Muscle of leg (tissue), 11 donors: ENCODE results near the gene CST7. TPM values are rescaled to one million over a fixed set of nuclear protein-coding genes. Genes with fewer than 3 reads are reported as not detected.

Experiments used
- DNase-seq: peaks from one replicate; pipeline ENCODE4 v3.0.0; 2013
- H3K27ac ChIP-seq: one replicate; pipeline ENCODE4 v1.5.1; 2013; ENCODE audit warnings: mild to moderate bottlenecking, low read length, control low read depth
- H3K27me3 ChIP-seq: one replicate; pipeline ENCODE4 v1.6.1; 2013; ENCODE audit warnings: low read length; ENCODE audit not compliant: control insufficient read depth, insufficient read depth
- H3K36me3 ChIP-seq: one replicate; pipeline ENCODE4 v1.6.1; 2013; ENCODE audit warnings: low read length; ENCODE audit not compliant: control insufficient read depth, insufficient read depth
- H3K4me1 ChIP-seq: one replicate; pipeline ENCODE4 v1.6.1; 2013; ENCODE audit warnings: low read length; ENCODE audit not compliant: control insufficient read depth, insufficient read depth
- H3K4me3 ChIP-seq: one replicate; pipeline ENCODE4 v1.5.1; 2013; ENCODE audit warnings: low read length, control low read depth
- H3K9me3 ChIP-seq: replicated peaks from 2 replicates; pipeline ENCODE4 v1.6.1; 2013; ENCODE audit warnings: low read depth, low read length; ENCODE audit not compliant: control insufficient read depth
- WGBS: methylation state at CpG from one replicate; pipeline ENCODE4 v1.1.5; 2013; ENCODE audit warnings: missing lambda C conversion rate; ENCODE audit not compliant: insufficient coverage; 5-methylcytosine and 5-hydroxymethylcytosine counted together
- polyA plus RNA-seq, 8 donors: library from polyadenylated mRNA; unstranded; fragments of 120-200 nt; gene quantifications; one replicate each; pipeline versions ENCODE4 v1.2.1 to v1.2.3, GENCODE V29; 2013; ENCODE audit warnings: inconsistent platforms in 1 of 8, low replicate concordance in 1 of 8; ENCODE audit not compliant: insufficient read length in 8 of 8, insufficient read depth in 1 of 8
- total RNA-seq: library from RNA; stranded (reverse); fragments of 120-200 nt; gene quantifications from one replicate; pipeline ENCODE4 v1.2.4, GENCODE V29; 2013

The CST7 gene
- total and polyA plus RNA-seq, 9 donors, result 0.11 to 1.1 (median 0.56) TPM

- no peak for DNase-seq
- peaks cover 26% of the 10 kb centered on the region for H3K36me3 ChIP-seq
- H3K4me1 ChIP-seq, result no peaks in the 10 kb centered on the region
- peaks cover 2% of the 10 kb centered on the region for H3K9me3 ChIP-seq
- WGBS, result no CpG with 5 or more reads among the region's 1 CpG
- no peaks in the 10 kb centered on the region for H3K27me3 ChIP-seq
- no peak overlapping the region for H3K27ac ChIP-seq
- H3K4me3 ChIP-seq, result no peak overlapping the region
These were observed 53.9 kb downstream of the CST7 start for GRCh38 chr20:25003002-25003401.

- 75% methylated on average over 1 of the region's 2 CpGs for WGBS
- Histone ChIP-seq H3K4me3 (no peak overlapping the region), H3K27ac (no peak overlapping the region), H3K36me3 (peaks cover 48% of the 10 kb centered on the region), H3K9me3 (peaks cover 2% of the 10 kb centered on the region), H3K27me3 (no peaks in the 10 kb centered on the region), H3K4me1 (no peaks in the 10 kb centered on the region)
- DNase-seq, result no peak
These were observed 56.2 kb downstream of the CST7 start for GRCh38 chr20:25005220-25005619.

GRCh38 chr20:25005661-25006060 is 56.6 kb downstream of the CST7 start:
- Histone ChIP-seq H3K4me3 (no peak overlapping the region), H3K27me3 (no peaks in the 10 kb centered on the region), H3K4me1 (no peaks in the 10 kb centered on the region), H3K27ac (no peak overlapping the region), H3K36me3 (peaks cover 50% of the 10 kb centered on the region), H3K9me3 (peaks cover 2% of the 10 kb centered on the region)
- 87% methylated on average over 8 of the region's 8 CpGs for WGBS
- no peak for DNase-seq

GRCh38 chr20:25006431-25007167 is 57.5 kb downstream of the CST7 start:
- WGBS, result 75% methylated on average over 5 of the region's 12 CpGs
- no peak overlapping the region for H3K27ac ChIP-seq
- H3K4me3 ChIP-seq, result no peak overlapping the region
- H3K27me3 ChIP-seq, result no peaks in the 10 kb centered on the region
- no peaks in the 10 kb centered on the region for H3K4me1 ChIP-seq
- H3K9me3 ChIP-seq, result peaks cover 2% of the 10 kb centered on the region
- peaks cover 59% of the 10 kb centered on the region for H3K36me3 ChIP-seq
- no peak for DNase-seq

GRCh38 chr20:25007491-25008305 is 58.6 kb downstream of the CST7 start:
- no peaks in the 10 kb centered on the region for H3K9me3 ChIP-seq
- no peak overlapping the region for H3K4me3 ChIP-seq
- H3K4me1 ChIP-seq, result no peaks in the 10 kb centered on the region
- H3K27me3 ChIP-seq, result no peaks in the 10 kb centered on the region
- H3K36me3 ChIP-seq, result peaks cover 67% of the 10 kb centered on the region
- WGBS, result 93% methylated on average over 17 of the region's 22 CpGs
- no peak for DNase-seq
- no peak overlapping the region for H3K27ac ChIP-seq

- WGBS, result 97% methylated on average over 7 of the region's 11 CpGs
- H3K4me3 ChIP-seq, result no peak overlapping the region
- no peaks in the 10 kb centered on the region for H3K4me1 ChIP-seq
- H3K36me3 ChIP-seq, result peaks cover 76% of the 10 kb centered on the region
- H3K27ac ChIP-seq, result no peak overlapping the region
- no peaks in the 10 kb centered on the region for H3K27me3 ChIP-seq
- H3K9me3 ChIP-seq, result no peaks in the 10 kb centered on the region
- no peak for DNase-seq
These were observed 59.5 kb downstream of the CST7 start for GRCh38 chr20:25008388-25009217.

Other genes with a start within 250 kb of the CST7 start
- gene APMAP, start 43.5 kb downstream of the CST7 start, total RNA-seq, result 43.4 TPM
- gene APMAP, start 43.5 kb downstream of the CST7 start, polyA plus RNA-seq, result 10 to 100 TPM; 46.8 to 66.4 (median 54.3) TPM
- gene ACSS1, start 108.9 kb downstream of the CST7 start, total RNA-seq, result 10.5 TPM
- 10 to 100 TPM; 17.1 to 28.9 (median 21.6) TPM for gene ACSS1, start 108.9 kb downstream of the CST7 start, polyA plus RNA-seq
- gene VSX1, start 132.9 kb downstream of the CST7 start, total RNA-seq, result not detected
- gene VSX1, start 132.9 kb downstream of the CST7 start, polyA plus RNA-seq, result under 1 TPM in 1 of 8 donors, not detected in 7; 0.12 TPM
- gene ENTPD6, start 246.4 kb downstream of the CST7 start, total RNA-seq, result 29.5 TPM
- 10 to 100 TPM; 29.9 to 44.3 (median 34.2) TPM for gene ENTPD6, start 246.4 kb downstream of the CST7 start, polyA plus RNA-seq